ENCODE measurements around the gene TEKT5.
"Not testable (repeated sequence)": the region's sequence is repeated elsewhere in the genome, so short reads cannot be mapped to it uniquely, and the experiment has no call there.

Gene TEKT5

GRCh38 chr16:10657925-10658324 lies 36.8 kb downstream of the TEKT5 start:
- DNase-seq: no peak

GRCh38 chr16:10656618-10657017 lies 38.1 kb downstream of the TEKT5 start:
- no peak for DNase-seq

GRCh38 chr16:10655415-10655977 lies 39.2 kb downstream of the TEKT5 start:
- DNase-seq: no peak

GRCh38 chr16:10654592-10655414 lies 39.9 kb downstream of the TEKT5 start:
- DNase-seq: no peak

- no peak for DNase-seq
Observed at GRCh38 chr16:10652730-10653590, 41.8 kb downstream of the TEKT5 start.

- not testable (repeated sequence) for DNase-seq
Observed at GRCh38 chr16:10649098-10649497, 45.6 kb downstream of the TEKT5 start.

GRCh38 chr16:10647721-10648296 lies 46.9 kb downstream of the TEKT5 start:
- DNase-seq: no peak

GRCh38 chr16:10647264-10647720 lies 47.4 kb downstream of the TEKT5 start:
- DNase-seq: no peak

GRCh38 chr16:10646581-10647263 lies 48.0 kb downstream of the TEKT5 start:
- DNase-seq: no peak

- no peak for DNase-seq
Observed at GRCh38 chr16:10646228-10646580, 48.5 kb downstream of the TEKT5 start.

- no peak for DNase-seq
Observed at GRCh38 chr16:10644092-10644491, 50.6 kb downstream of the TEKT5 start.

GRCh38 chr16:10642964-10643363 lies 51.8 kb downstream of the TEKT5 start:
- DNase-seq: no peak

- DNase-seq: no peak
Observed at GRCh38 chr16:10641953-10642949, 52.5 kb downstream of the TEKT5 start.

- no peak for DNase-seq
Observed at GRCh38 chr16:10641555-10641952, 53.2 kb downstream of the TEKT5 start.

GRCh38 chr16:10640934-10641333 lies 53.8 kb downstream of the TEKT5 start:
- DNase-seq: no peak

- DNase-seq: no peak
Observed at GRCh38 chr16:10638101-10638500, 56.6 kb downstream of the TEKT5 start.

- no peak for DNase-seq
Observed at GRCh38 chr16:10637337-10638037, 57.2 kb downstream of the TEKT5 start.

GRCh38 chr16:10635365-10636021 lies 59.2 kb downstream of the TEKT5 start:
- DNase-seq: no peak

- not testable (repeated sequence) for DNase-seq
Observed at GRCh38 chr16:10633429-10633828, 61.3 kb downstream of the TEKT5 start.

- no peak for DNase-seq
Observed at GRCh38 chr16:10631886-10632285, 62.8 kb downstream of the TEKT5 start.

Data from GF-D8 (cell line).